ENCODE measurements around the gene AP3S2. TPM values are rescaled to one million over a fixed set of nuclear protein-coding genes. Genes with fewer than 3 reads are reported as not detected.

Gene AP3S2
- total and polyA plus RNA-seq, 2 of the 4 experiments (the other 2 are of a cell fraction), result 12.6 to 34.1 TPM

DNA sequence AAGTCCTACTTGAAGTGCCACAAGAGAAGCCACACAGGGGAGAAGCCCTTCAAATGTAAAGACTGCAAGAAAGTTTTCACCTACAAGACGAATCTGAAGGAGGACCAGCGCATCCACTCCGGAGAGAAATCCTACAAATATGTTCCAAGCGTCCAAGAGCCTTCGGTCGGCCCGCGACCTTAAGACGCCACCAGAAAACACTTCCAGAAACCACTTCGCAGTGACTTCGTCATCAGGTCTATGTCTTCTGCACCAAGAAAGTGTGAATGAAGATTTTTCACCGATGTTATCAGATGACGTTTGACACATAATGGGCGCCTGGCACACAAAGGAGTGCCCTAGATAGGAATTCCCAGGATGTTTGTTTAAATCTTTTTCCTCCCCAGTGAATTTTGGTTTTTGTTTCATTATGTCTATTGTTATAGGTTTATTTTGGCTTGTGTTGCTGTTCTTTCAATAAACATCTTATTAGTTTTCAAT is 43.0 kb upstream of the AP3S2 start:
- ChIA-PET CTCF (no interaction called here), POLR2A (ENCODE audit: unreplicated experiment) (no interaction called here)
- H3K4me3 ChIP-seq (ENCODE audit: insufficient read depth, low read depth, low read length), result no peak overlapping the region
- no peak overlapping the region for H3K18ac ChIP-seq (ENCODE audit: low read depth, low read length)
- H4K8ac ChIP-seq (ENCODE audit: low read depth in 2 of 2, low read length in 2 of 2), result no peak overlapping the region
- no peak overlapping the region for H2BK15ac ChIP-seq (ENCODE audit: low read depth, low read length)
- TF ChIP-seq CEBPB (IDR thresholded peaks at IDR 0.05; ENCODE audit: low read depth, low read length) (no peak), NFE2L2 (IDR thresholded peaks at IDR 0.05; ENCODE audit: low read depth, low read length) (no peak), MAFK (IDR thresholded peaks at IDR 0.05; ENCODE audit: low read depth, low read length) (no peak), RFX5 (IDR thresholded peaks at IDR 0.05; ENCODE audit: low read depth, low read length) (no peak)
- ATAC-seq (ENCODE audit: low read depth), result no peak
- no peak overlapping the region for H3K9ac ChIP-seq (ENCODE audit: low read depth, low read length)
- no peaks in the 10 kb centered on the region for H3K36me3 ChIP-seq (ENCODE audit: control insufficient read depth, insufficient read depth, low read length)
- no peak for DNase-seq
- intact Hi-C loops (cut with micrococcal nuclease) (no loop called here), in situ Hi-C loops (cut with MboI; ENCODE audit: low sequenced_read_pairs) (no loop called here), dilution Hi-C loops (cut with HindIII; ENCODE audit: low sequenced_read_pairs, unreplicated experiment) (no loop called here)
- no peak overlapping the region for H3K4me2 ChIP-seq (ENCODE audit: low read depth, low read length)
- H2BK5ac ChIP-seq (ENCODE audit: low read depth, low read length, poor library complexity, severe bottlenecking), result no peak overlapping the region
- H4K91ac ChIP-seq (ENCODE audit: insufficient read depth, low read depth, low read length), result no peak overlapping the region
- no peaks in the 10 kb centered on the region for H3K79me1 ChIP-seq (ENCODE audit: low read depth in 1 of 2, low read length in 2 of 2)
- no peak overlapping the region for H2BK20ac ChIP-seq (ENCODE audit: low read depth, low read length)
- H3K27me3 ChIP-seq (ENCODE audit: control insufficient read depth, insufficient read depth, low read length), result peaks cover 21% of the 10 kb centered on the region
- H3K27ac ChIP-seq (ENCODE audit: insufficient read depth, low read length), result no peak overlapping the region
- H4K5ac ChIP-seq (ENCODE audit: low read depth, low read length), result no peak overlapping the region
- H3K4me1 ChIP-seq (ENCODE audit: control insufficient read depth, insufficient read depth, low read length), result no peaks in the 10 kb centered on the region
- no TSS peak for BruUV-seq (replicated peaks)
- H2BK120ac ChIP-seq (ENCODE audit: low read depth, low read length), result no peak overlapping the region
- H2AFZ ChIP-seq (replicated peaks; ENCODE audit: low read length, poor library complexity), result no peak overlapping the region
- no peak overlapping the region for H3K23ac ChIP-seq (ENCODE audit: low read depth, low read length)
- no peaks in the 10 kb centered on the region for H3K9me3 ChIP-seq (ENCODE audit: control insufficient read depth, insufficient read depth, low read length)
- 96% methylated on average over 5 of the region's 14 CpGs; no CpG with 5 or more reads in 1 of the 2 experiments for WGBS, 2 experiments (ENCODE audit: extremely low coverage in 2 of 2, insufficient read length in 1 of 2)
- H3K14ac ChIP-seq (replicated peaks; ENCODE audit: low read depth, low read length), result no peak overlapping the region
- H4K20me1 ChIP-seq (ENCODE audit: insufficient read depth, low read length), result no peaks in the 10 kb centered on the region
- no peak overlapping the region for H3K56ac ChIP-seq (ENCODE audit: extremely low read depth, insufficient read depth, low read length)
- no peak overlapping the region for H2AK9ac ChIP-seq (replicated peaks; ENCODE audit: low read depth, low read length, poor library complexity)
- H2AK5ac ChIP-seq (ENCODE audit: low read depth, low read length), result no peak overlapping the region
- H3K9me1 ChIP-seq (ENCODE audit: insufficient read depth, low read length), result no peaks in the 10 kb centered on the region
- no peak overlapping the region for H3K4ac ChIP-seq (ENCODE audit: low read depth, low read length)
